Measurements from ENCODE around the gene SEMA4F.

DNA sequence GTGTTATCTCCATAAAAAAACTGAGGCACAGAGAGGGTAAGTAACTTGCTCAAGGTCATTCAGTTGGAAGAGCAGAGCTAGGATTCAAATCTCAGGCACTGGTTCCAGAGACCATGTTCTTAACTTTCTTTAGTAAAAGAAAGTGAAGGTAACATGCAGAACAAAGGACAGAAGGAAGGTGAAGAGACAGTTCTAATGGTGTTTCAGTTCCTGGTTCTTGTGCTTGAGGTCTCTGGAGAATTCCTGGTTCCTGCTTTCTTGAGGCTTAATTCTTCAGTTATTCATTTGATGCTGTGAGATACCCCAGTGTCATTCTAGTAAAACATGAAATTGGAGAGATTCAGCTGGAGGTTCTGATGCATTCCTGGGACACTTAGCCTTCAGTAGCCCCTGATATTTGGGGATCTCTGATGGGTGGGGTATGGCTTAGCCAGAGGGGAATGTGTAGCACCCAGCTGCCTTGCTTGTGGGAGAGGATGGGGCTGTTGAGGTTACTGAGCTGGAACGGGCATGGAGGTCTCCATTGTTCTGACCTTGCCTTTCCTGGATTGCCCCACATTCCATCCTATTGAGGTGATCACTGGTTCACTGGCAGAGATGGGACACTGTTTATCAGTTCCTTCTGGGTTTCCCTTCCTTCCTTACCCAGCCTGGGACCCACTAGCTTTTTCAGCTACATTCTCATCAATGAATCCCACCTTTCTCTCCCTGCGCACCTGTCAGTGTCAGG, 46.8 kb downstream of the SEMA4F start:
- TF ChIP-seq CTCF (IDR thresholded peaks at IDR 0.05) (no peak), EP300 (IDR thresholded peaks at IDR 0.05) (no peak)

Data from ovary (tissue), 3 donors.